Panc1 (cell line): ENCODE measurements around the gene OAS3. TPM values are rescaled to one million over a fixed set of nuclear protein-coding genes. Genes with fewer than 3 reads are reported as not detected.

Source experiments
- ATAC-seq: fragments of 200-7000 bp; cut with Tn5 transposase; 2 replicates; pipeline ENCODE4 v1.9.1; 2020; ENCODE audit warnings: mild to moderate bottlenecking, moderate library complexity
- BruUV-seq: library from RNA; stranded (reverse); fragments of 400-500 nt; replicated peaks from 2 replicates; lab custom pipeline; 2021; lab: Mats Ljungman, UMichigan
- CTCF ChIA-PET: fragments of 300-600 bp; sonication (Branson Sonifier 250); formaldehyde crosslinking; loops from one replicate; lab custom pipeline; 2022; ENCODE audit warnings: antibody characterized with exemption; lab: Charles Lee
- POLR2A ChIA-PET: fragments of 300-600 bp; sonication (Branson Sonifier 250); formaldehyde crosslinking; loops from one replicate; lab custom pipeline; 2022; ENCODE audit warnings: antibody characterized with exemption; lab: Charles Lee
- DNase-seq: peaks from one replicate; pipeline ENCODE4 v3.0.0-alpha.2; 2010; ENCODE audit warnings: low read depth, low spot score
- H3K27ac ChIP-seq: 2 replicates; pipeline ENCODE4 v1.5.1; 2011; ENCODE audit warnings: mild to moderate bottlenecking, low read length, inconsistent platforms
- H3K27me3 ChIP-seq: fragments of 200-500 bp; sonication (Bioruptor generic); 2 replicates; pipeline ENCODE4 v1.6.0; 2014; ENCODE audit warnings: low read length, inconsistent platforms; ENCODE audit not compliant: control insufficient read depth, insufficient read depth
- H3K36me3 ChIP-seq: fragments of 200-500 bp; sonication (Bioruptor generic); 2 replicates; pipeline ENCODE4 v1.5.1; 2014; ENCODE audit warnings: inconsistent platforms, mild to moderate bottlenecking, low read length, moderate library complexity; ENCODE audit not compliant: control insufficient read depth, insufficient read depth
- H3K4me1 ChIP-seq: 2 replicates; pipeline ENCODE4 v1.5.1; 2011; ENCODE audit warnings: inconsistent platforms, mild to moderate bottlenecking, low read length, moderate library complexity; ENCODE audit not compliant: control insufficient read depth, insufficient read depth
- H3K4me3 ChIP-seq, 2 experiments: 2 replicates each; pipeline ENCODE4 v1.5.1; 2011 to 2012; ENCODE audit warnings: low read depth in 2 of 2, low read length in 2 of 2, mild to moderate bottlenecking in 2 of 2, inconsistent platforms in 1 of 2, moderate library complexity in 1 of 2
- H3K9me3 ChIP-seq: fragments of 200-500 bp; sonication (Bioruptor generic); 2 replicates; pipeline ENCODE4 v1.5.1; 2014; ENCODE audit warnings: low read depth, mild to moderate bottlenecking, inconsistent platforms, low read length, moderate library complexity; ENCODE audit not compliant: control insufficient read depth, insufficient read depth
- POLR2AphosphoS5 ChIP-seq: IDR thresholded peaks from 2 replicates; pipeline ENCODE4 v1.6.1; 2012; ENCODE audit warnings: mild to moderate bottlenecking, low read depth, low read length, moderate library complexity
- SIN3A ChIP-seq: IDR thresholded peaks from 2 replicates; pipeline ENCODE4 v1.6.1; 2012; ENCODE audit warnings: low read depth, mild to moderate bottlenecking, low read length, moderate library complexity, borderline replicate concordance; ENCODE audit not compliant: insufficient read depth
- TCF7L2 ChIP-seq: IDR thresholded peaks from 2 replicates; pipeline ENCODE4 v1.6.1; 2011; ENCODE audit warnings: mild to moderate bottlenecking, low read depth, low read length, inconsistent platforms
- in situ Hi-C: cut with HindIII; loops from 2 replicates; pipeline ENCODE4 v1.10.0; 2016; ENCODE audit warnings: low sequenced_read_pairs, low pct_unique_long_range_greater_than_20kb
- intact Hi-C: fragments of 100-400 bp; cut with micrococcal nuclease; formaldehyde crosslinking; loops from one replicate; pipeline ENCODE4 v1.10.0; 2022; ENCODE audit not compliant: unreplicated experiment
- total RNA-seq: library from RNA; stranded (reverse); gene quantifications from one replicate; pipeline ENCODE4 v1.2.1, GENCODE V29; 2021; ENCODE audit not compliant: unreplicated experiment
- TF ChIP-seq, protein P1 (sequence below): fragments of 450-650 bp; IDR thresholded peaks from 2 replicates; pipeline ENCODE4 v1.5.1; 2017; ENCODE audit warnings: mild to moderate bottlenecking
- TF ChIP-seq, protein P2 (sequence below), 2 experiments: IDR thresholded peaks; 2 replicates each; pipeline ENCODE4 v1.6.1; 2011 to 2012; ENCODE audit warnings: low read depth in 2 of 2, control low read depth in 1 of 2, low read length in 1 of 2, mild to moderate bottlenecking in 1 of 2, moderate library complexity in 1 of 2; ENCODE audit not compliant: insufficient read depth in 1 of 2

OAS3 gene
- total RNA-seq, 1 experiment from 2014 or later = 33.3 TPM

DNA sequence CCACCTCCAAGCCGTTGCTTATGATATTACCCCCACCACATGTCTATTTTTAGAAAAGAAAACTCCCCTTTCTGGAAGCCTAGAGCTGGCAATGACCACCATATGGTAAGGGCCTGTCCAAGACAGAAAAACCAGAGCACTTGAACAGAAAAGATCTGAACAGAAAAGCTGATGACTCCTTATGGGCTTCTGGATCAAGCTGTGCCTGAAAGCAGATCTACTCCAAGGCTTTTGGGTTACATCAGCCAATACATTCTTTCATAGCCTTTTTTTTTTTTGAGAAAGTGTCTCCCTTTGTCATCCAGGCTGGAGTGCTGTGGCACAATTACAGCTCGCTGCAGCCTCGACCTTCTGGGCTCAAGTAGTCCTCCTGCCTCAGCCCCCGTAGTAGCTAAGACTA, 23.3 kb downstream of the OAS3 start:
- Histone ChIP-seq H3K4me3 (no peak overlapping the region), H3K9me3 (no peaks in the 10 kb centered on the region), H3K27ac (no peak overlapping the region), H3K36me3 (no peaks in the 10 kb centered on the region), H3K4me1 (no peaks in the 10 kb centered on the region), H3K27me3 (no peaks in the 10 kb centered on the region)
- ATAC-seq = no peak
- intact Hi-C loops (no loop called here), in situ Hi-C loops (no loop called here)
- ChIA-PET CTCF (no interaction called here), POLR2A (no interaction called here)
- no TSS peak for BruUV-seq
- DNase-seq = no peak
- no peak for TF ChIP-seq SIN3A
- no peak for TF ChIP-seq POLR2AphosphoS5
- TF ChIP-seq, protein P1, sequence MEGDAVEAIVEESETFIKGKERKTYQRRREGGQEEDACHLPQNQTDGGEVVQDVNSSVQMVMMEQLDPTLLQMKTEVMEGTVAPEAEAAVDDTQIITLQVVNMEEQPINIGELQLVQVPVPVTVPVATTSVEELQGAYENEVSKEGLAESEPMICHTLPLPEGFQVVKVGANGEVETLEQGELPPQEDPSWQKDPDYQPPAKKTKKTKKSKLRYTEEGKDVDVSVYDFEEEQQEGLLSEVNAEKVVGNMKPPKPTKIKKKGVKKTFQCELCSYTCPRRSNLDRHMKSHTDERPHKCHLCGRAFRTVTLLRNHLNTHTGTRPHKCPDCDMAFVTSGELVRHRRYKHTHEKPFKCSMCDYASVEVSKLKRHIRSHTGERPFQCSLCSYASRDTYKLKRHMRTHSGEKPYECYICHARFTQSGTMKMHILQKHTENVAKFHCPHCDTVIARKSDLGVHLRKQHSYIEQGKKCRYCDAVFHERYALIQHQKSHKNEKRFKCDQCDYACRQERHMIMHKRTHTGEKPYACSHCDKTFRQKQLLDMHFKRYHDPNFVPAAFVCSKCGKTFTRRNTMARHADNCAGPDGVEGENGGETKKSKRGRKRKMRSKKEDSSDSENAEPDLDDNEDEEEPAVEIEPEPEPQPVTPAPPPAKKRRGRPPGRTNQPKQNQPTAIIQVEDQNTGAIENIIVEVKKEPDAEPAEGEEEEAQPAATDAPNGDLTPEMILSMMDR = no peak
- TF ChIP-seq, protein P2, sequence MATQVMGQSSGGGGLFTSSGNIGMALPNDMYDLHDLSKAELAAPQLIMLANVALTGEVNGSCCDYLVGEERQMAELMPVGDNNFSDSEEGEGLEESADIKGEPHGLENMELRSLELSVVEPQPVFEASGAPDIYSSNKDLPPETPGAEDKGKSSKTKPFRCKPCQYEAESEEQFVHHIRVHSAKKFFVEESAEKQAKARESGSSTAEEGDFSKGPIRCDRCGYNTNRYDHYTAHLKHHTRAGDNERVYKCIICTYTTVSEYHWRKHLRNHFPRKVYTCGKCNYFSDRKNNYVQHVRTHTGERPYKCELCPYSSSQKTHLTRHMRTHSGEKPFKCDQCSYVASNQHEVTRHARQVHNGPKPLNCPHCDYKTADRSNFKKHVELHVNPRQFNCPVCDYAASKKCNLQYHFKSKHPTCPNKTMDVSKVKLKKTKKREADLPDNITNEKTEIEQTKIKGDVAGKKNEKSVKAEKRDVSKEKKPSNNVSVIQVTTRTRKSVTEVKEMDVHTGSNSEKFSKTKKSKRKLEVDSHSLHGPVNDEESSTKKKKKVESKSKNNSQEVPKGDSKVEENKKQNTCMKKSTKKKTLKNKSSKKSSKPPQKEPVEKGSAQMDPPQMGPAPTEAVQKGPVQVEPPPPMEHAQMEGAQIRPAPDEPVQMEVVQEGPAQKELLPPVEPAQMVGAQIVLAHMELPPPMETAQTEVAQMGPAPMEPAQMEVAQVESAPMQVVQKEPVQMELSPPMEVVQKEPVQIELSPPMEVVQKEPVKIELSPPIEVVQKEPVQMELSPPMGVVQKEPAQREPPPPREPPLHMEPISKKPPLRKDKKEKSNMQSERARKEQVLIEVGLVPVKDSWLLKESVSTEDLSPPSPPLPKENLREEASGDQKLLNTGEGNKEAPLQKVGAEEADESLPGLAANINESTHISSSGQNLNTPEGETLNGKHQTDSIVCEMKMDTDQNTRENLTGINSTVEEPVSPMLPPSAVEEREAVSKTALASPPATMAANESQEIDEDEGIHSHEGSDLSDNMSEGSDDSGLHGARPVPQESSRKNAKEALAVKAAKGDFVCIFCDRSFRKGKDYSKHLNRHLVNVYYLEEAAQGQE (IDR thresholded peaks at IDR 0.05; ENCODE audit: insufficient read depth in 1 of 2, low read depth in 2 of 2, low read length in 1 of 2) = no peak
- no peak for TF ChIP-seq TCF7L2

DNA sequence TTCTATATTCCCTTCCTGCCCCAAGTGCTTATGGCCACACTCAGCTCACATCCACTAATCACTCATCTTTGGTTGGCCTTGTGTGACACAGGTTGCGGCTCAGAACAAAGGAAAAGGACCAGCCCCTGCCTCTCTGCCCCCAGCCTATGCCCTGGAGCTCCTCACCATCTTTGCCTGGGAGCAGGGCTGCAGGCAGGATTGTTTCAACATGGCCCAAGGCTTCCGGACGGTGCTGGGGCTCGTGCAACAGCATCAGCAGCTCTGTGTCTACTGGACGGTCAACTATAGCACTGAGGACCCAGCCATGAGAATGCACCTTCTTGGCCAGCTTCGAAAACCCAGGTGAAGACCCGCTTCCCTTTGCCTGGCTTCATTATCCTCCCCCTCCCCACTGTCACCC, 24.3 kb downstream of the OAS3 start:
- H3K27me3 ChIP-seq = no peaks in the 10 kb centered on the region
- intact Hi-C loops (no loop called here), in situ Hi-C loops (no loop called here)
- H3K9me3 ChIP-seq = no peaks in the 10 kb centered on the region
- POLR2A ChIA-PET = no interaction called here
- DNase-seq = no peak
- H3K4me1 ChIP-seq = no peaks in the 10 kb centered on the region
- TF ChIP-seq POLR2AphosphoS5 (no peak), TCF7L2 (no peak), SIN3A (no peak)
- TF ChIP-seq, protein P2 (IDR thresholded peaks at IDR 0.05; ENCODE audit: insufficient read depth in 1 of 2, low read depth in 2 of 2, low read length in 1 of 2) = no peak
- CTCF ChIA-PET = no interaction called here
- no peak for ATAC-seq
- H3K4me3 ChIP-seq = no peak overlapping the region
- no peaks in the 10 kb centered on the region for H3K36me3 ChIP-seq
- BruUV-seq = no TSS peak
- H3K27ac ChIP-seq = no peak overlapping the region
